ENCODE results near the gene FARS2. TPM values are rescaled to one million over a fixed set of nuclear protein-coding genes. Genes with fewer than 3 reads are reported as not detected.

FARS2 gene
- total RNA-seq, 1 experiment from 2014 or later: 17.8 TPM

- DNase-seq (ENCODE audit: low spot score): no peak
- H3K4me1 ChIP-seq (ENCODE audit: insufficient read depth, low read length, poor library complexity, severe bottlenecking): peaks cover under 1% of the 10 kb centered on the region
- ChIA-PET CTCF (no interaction called here), POLR2A (ENCODE audit: low non-redundant PET) (no interaction called here)
- BruUV-seq (replicated peaks): no TSS peak
- no peak overlapping the region for H3K27ac ChIP-seq (ENCODE audit: low read depth, low read length, poor library complexity, severe bottlenecking)
- no peaks in the 10 kb centered on the region for H3K27me3 ChIP-seq (replicated peaks; ENCODE audit: insufficient read depth, low read depth, low read length, poor library complexity)
- H3K36me3 ChIP-seq (ENCODE audit: insufficient read depth, low read length, poor library complexity, severe bottlenecking): no peaks in the 10 kb centered on the region
- intact Hi-C loops (cut with micrococcal nuclease; ENCODE audit: unreplicated experiment): no loop called here
- no peak overlapping the region for H3K4me3 ChIP-seq (ENCODE audit: low read depth, low read length, poor library complexity, severe bottlenecking)
- TF ChIP-seq EZH2 (IDR thresholded peaks at IDR 0.05; ENCODE audit: borderline replicate concordance, low read depth, low read length, poor library complexity, severe bottlenecking) (no peak), CTCF (conservative IDR thresholded peaks at IDR 0.05; ENCODE audit: low read depth, low read length) (no peak)
- no peaks in the 10 kb centered on the region for H3K9me3 ChIP-seq (ENCODE audit: low read depth, low read length, poor library complexity, severe bottlenecking)
These were observed 474.9 kb downstream of the FARS2 start for GRCh38 chr6:5736016-5736738.

- Histone ChIP-seq H3K27ac (ENCODE audit: low read depth, low read length, poor library complexity, severe bottlenecking) (no peak overlapping the region), H3K4me1 (ENCODE audit: insufficient read depth, low read length, poor library complexity, severe bottlenecking) (no peaks in the 10 kb centered on the region), H3K9me3 (ENCODE audit: low read depth, low read length, poor library complexity, severe bottlenecking) (no peaks in the 10 kb centered on the region), H3K27me3 (replicated peaks; ENCODE audit: insufficient read depth, low read depth, low read length, poor library complexity) (no peaks in the 10 kb centered on the region), H3K4me3 (ENCODE audit: low read depth, low read length, poor library complexity, severe bottlenecking) (no peak overlapping the region), H3K36me3 (ENCODE audit: insufficient read depth, low read length, poor library complexity, severe bottlenecking) (no peaks in the 10 kb centered on the region)
- ChIA-PET CTCF (no interaction called here), POLR2A (ENCODE audit: low non-redundant PET) (no interaction called here)
- no peak for DNase-seq (ENCODE audit: low spot score)
- intact Hi-C loops (cut with micrococcal nuclease; ENCODE audit: unreplicated experiment): no loop called here
- BruUV-seq (replicated peaks): no TSS peak
- TF ChIP-seq EZH2 (IDR thresholded peaks at IDR 0.05; ENCODE audit: borderline replicate concordance, low read depth, low read length, poor library complexity, severe bottlenecking): no peak
- TF ChIP-seq CTCF (conservative IDR thresholded peaks at IDR 0.05; ENCODE audit: low read depth, low read length): no peak
These were observed 476.1 kb downstream of the FARS2 start for GRCh38 chr6:5737460-5737859.

GRCh38 chr6:5738211-5738610 is 476.9 kb downstream of the FARS2 start:
- no peak for DNase-seq (ENCODE audit: low spot score)
- intact Hi-C loops (cut with micrococcal nuclease; ENCODE audit: unreplicated experiment): no loop called here
- H3K9me3 ChIP-seq (ENCODE audit: low read depth, low read length, poor library complexity, severe bottlenecking): no peaks in the 10 kb centered on the region
- no peaks in the 10 kb centered on the region for H3K27me3 ChIP-seq (replicated peaks; ENCODE audit: insufficient read depth, low read depth, low read length, poor library complexity)
- no peaks in the 10 kb centered on the region for H3K36me3 ChIP-seq (ENCODE audit: insufficient read depth, low read length, poor library complexity, severe bottlenecking)
- TF ChIP-seq EZH2 (IDR thresholded peaks at IDR 0.05; ENCODE audit: borderline replicate concordance, low read depth, low read length, poor library complexity, severe bottlenecking) (no peak), CTCF (conservative IDR thresholded peaks at IDR 0.05; ENCODE audit: low read depth, low read length) (no peak)
- no TSS peak for BruUV-seq (replicated peaks)
- no peak overlapping the region for H3K4me3 ChIP-seq (ENCODE audit: low read depth, low read length, poor library complexity, severe bottlenecking)
- CTCF ChIA-PET: interaction anchor here (0.7 kb wide), 1 partner anchor 210 kb away, joined by 3 read pairs; no protein-coding TSS in a partner anchor
- POLR2A ChIA-PET (ENCODE audit: low non-redundant PET): no interaction called here
- H3K4me1 ChIP-seq (ENCODE audit: insufficient read depth, low read length, poor library complexity, severe bottlenecking): peaks cover 4% of the 10 kb centered on the region
- no peak overlapping the region for H3K27ac ChIP-seq (ENCODE audit: low read depth, low read length, poor library complexity, severe bottlenecking)

All from A673 (cell line).